C4-2B (cell line): ENCODE measurements around the gene PTPRD.

Experiments
- H3K27ac ChIP-seq: fragments of 450-650 bp; 2 replicates; pipeline ENCODE4 v1.5.1; 2017
- ZFX ChIP-seq: fragments of 450-650 bp; IDR thresholded peaks from 2 replicates; pipeline ENCODE4 v1.6.1; 2017
- TF ChIP-seq, protein P1 (sequence below): fragments of 450-650 bp; conservative IDR thresholded peaks from 2 replicates; pipeline ENCODE4 v1.5.1; 2017; ENCODE audit warnings: mild to moderate bottlenecking

The PTPRD gene

DNA sequence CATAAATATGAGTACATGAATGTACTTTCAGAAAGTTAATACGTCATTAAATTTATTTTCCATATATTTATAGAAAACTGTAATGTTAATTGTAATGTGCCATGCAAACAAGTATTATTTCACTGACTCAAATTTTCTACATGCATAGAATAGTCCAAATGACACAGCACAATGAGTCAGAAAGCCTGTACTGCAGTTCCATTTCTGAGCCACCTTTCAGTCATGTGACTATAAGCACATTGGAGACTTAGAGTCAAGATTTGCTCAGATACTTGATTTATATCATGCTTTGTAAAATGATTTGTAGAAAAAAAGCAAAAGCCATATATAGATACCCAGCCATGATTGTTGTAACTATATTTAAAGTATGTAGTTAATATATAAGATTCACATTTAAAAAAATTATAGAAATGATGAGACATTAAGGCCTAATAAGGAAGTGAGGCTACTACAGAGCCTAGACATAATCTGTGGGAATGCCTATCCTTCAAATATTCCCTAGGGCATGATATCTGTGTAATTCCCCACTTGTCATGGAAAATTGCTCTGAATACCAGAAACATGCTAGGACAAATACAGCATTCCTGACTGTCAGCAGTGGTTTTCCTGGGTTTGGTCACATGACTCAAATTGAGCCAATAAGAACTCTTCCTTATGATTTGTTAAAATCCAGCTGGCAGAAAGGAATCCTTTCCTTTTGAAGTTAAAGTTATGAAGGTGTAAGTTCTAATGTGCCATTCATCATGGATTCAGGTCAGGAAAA, 50.0 kb downstream of the PTPRD start:
- no peak overlapping the region for H3K27ac ChIP-seq
- TF ChIP-seq, protein P1, sequence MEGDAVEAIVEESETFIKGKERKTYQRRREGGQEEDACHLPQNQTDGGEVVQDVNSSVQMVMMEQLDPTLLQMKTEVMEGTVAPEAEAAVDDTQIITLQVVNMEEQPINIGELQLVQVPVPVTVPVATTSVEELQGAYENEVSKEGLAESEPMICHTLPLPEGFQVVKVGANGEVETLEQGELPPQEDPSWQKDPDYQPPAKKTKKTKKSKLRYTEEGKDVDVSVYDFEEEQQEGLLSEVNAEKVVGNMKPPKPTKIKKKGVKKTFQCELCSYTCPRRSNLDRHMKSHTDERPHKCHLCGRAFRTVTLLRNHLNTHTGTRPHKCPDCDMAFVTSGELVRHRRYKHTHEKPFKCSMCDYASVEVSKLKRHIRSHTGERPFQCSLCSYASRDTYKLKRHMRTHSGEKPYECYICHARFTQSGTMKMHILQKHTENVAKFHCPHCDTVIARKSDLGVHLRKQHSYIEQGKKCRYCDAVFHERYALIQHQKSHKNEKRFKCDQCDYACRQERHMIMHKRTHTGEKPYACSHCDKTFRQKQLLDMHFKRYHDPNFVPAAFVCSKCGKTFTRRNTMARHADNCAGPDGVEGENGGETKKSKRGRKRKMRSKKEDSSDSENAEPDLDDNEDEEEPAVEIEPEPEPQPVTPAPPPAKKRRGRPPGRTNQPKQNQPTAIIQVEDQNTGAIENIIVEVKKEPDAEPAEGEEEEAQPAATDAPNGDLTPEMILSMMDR, result no peak
- TF ChIP-seq ZFX, result no peak

DNA sequence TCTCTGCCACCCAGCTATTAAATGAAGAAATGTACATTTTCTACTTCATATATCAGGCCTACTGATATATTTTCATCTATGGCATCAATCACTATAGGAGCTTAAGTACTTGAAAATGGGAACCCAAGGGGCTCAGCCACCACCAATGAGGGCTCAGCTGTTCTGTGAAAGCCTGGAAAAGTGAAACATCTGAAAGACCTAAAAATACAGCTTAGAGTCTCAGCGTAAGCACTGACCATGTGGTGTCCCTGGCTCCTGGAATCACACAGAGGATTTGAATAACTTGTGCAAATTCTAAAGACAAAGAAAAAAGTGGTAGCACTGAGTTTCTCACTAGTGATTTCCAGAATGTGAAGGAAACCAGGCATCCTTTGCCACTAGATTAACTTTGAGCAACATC, 64.5 kb downstream of the PTPRD start:
- TF ChIP-seq, protein P1, result no peak
- TF ChIP-seq ZFX, result no peak
- H3K27ac ChIP-seq, result no peak overlapping the region

DNA sequence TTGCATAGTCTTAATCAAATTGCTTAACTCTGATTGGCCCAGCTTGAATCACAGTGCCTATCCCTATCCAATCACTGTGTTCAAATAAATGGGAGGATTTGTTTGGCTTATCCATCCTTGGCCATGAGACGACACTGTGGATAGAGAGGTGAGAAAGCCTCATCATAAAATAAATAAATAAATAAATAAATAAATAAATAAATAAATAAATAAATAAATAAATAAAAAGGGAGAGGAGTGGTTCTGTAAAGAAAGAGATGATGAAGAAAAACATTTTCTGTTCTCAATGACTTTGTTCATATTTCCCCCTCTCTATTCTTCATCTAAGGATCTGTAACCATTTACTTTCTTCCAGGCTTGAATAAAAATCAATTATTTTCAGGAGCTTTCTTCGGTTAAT, 74.7 kb downstream of the PTPRD start:
- TF ChIP-seq, protein P1, result no peak
- no peak for TF ChIP-seq ZFX
- no peak overlapping the region for H3K27ac ChIP-seq

DNA sequence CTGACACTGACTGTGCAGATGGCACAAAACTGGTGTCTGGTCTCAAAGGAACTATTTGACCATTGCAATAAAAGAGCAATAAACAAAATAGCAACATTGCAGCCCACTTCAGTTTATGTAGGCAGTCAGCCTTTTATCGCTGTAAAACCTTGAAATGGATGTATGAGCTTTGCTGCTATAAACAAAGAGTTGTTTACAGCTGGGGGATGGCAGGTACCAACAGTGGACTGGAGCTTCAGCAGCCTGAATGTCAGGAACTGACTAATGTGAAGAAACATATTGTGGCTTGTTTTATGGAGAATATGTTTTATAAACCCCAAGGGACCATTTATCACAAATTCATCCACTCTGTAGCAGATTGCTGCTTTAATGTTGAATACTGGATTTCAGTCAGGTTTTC, 78.0 kb downstream of the PTPRD start:
- TF ChIP-seq, protein P1, result no peak
- no peak for TF ChIP-seq ZFX
- no peak overlapping the region for H3K27ac ChIP-seq

DNA sequence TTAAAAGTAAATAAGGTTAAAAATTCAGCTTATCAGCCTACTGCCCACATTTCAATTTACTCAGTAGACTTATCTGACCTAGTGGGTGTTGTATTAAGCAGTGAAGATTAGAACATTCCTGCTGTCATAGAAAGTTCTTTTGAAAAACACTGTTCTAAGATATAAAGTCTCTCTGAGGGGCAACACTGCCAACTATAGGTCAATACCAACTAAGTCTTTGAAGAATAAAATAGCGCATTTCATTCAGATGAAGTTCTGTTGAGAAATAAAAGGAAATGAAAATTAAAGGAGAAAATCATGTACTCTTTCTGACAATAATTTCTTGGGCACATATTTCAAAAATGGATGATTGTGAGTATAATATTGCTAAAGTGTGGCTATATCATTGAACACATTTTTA, 86.8 kb downstream of the PTPRD start:
- H3K27ac ChIP-seq, result no peak overlapping the region
- TF ChIP-seq, protein P1, result peak; percentile 36
- no peak for TF ChIP-seq ZFX

DNA sequence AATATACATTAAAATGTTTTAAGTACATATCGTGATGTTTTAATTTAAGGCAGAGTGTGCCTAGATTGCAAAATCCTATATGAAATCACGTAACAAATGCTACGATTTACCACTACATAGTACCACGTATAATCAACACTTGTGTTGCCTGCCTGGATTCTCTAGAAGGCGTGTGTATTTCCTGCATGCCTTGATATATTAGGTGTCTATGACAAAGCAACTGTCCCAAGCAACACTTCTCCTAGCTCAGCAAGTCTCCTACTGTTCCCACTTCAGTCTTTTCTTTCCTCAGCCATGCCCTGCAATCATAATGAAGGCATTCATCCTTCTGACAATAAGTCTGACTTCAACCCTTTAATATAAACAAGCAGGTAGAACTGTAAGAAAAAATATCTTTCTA, 89.6 kb downstream of the PTPRD start:
- no peak overlapping the region for H3K27ac ChIP-seq
- TF ChIP-seq, protein P1, result no peak
- no peak for TF ChIP-seq ZFX

DNA sequence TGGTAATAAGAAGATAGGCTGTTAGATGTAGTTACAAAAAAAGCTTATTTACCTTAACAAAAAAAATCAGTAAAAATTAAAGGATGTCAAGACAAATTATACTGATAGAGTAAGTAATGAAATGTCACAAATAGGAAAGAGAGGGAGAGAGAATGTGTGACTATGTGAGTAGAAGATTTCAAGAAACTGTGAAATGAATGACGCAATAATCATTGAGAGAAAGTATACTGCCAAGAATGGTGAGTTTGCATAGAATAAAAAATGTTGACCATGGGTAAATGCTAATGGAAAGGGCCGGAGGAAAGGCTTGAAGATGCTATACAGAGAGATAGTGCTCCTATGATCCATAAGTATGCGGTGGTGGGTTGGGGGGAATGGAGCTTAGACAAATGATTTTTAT, 100.7 kb downstream of the PTPRD start:
- H3K27ac ChIP-seq, result no peak overlapping the region
- TF ChIP-seq ZFX, result no peak
- TF ChIP-seq, protein P1, result no peak
